SK-N-MC (cell line): ENCODE data around the gene SLC41A3.

Experiments used
- EZH2 ChIP-seq: fragments of 200-600 bp; sonication (generic); IDR thresholded peaks from one replicate; pipeline ENCODE4 v1.6.1; 2017; ENCODE audit warnings: antibody characterized with exemption
- POLR2AphosphoS5 ChIP-seq: IDR thresholded peaks from 2 replicates; pipeline ENCODE4 v1.6.1; 2012; ENCODE audit warnings: mild to moderate bottlenecking, low read depth, low read length, borderline replicate concordance

DNA sequence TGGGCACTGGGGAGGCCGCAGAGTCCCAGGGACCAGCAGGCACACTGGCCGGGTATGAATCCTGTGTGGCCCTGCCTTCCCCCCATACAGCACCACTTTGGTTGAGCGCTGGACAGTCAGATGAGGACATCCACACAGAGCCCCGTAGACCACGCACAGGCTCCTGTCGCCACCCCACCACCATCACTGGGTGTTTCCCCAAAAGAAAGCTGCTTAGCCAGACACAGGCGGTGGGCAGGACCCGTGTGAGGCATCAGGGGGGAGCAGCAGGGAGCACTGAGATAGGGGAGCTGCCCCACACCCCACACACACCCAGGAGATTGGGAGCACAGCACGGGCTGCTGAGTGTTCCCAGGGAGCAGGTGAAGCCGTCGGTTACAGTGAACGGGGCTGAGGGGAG, 42.4 kb upstream of the SLC41A3 start:
- TF ChIP-seq POLR2AphosphoS5: no peak
- no peak for TF ChIP-seq EZH2
